Peyer's patch (tissue), 4 donors: Measurements from ENCODE around the gene DCTN3. TPM values are rescaled to one million over a fixed set of nuclear protein-coding genes. Genes with fewer than 3 reads are reported as not detected.

Experiments
- DNase-seq, 3 donors: peaks; one replicate each; pipeline ENCODE4 v3.0.0-alpha.2; 2017 to 2019
- H3K27ac ChIP-seq, 4 donors: fragments of 200-600 bp; sonication (generic); one replicate each; pipeline ENCODE4 v1.5.1; 2016 to 2019
- H3K27me3 ChIP-seq, 2 donors: fragments of 200-600 bp; sonication (generic); one replicate each; pipeline ENCODE4 v1.5.1; 2019
- H3K36me3 ChIP-seq, 3 donors: fragments of 200-600 bp; sonication (generic); one replicate each; pipeline ENCODE4 v1.5.1; 2016 to 2019
- H3K4me1 ChIP-seq, 4 donors: fragments of 200-600 bp; sonication (generic); one replicate each; pipeline ENCODE4 v1.5.1; 2016 to 2019
- H3K4me3 ChIP-seq, 4 donors: fragments of 200-600 bp; sonication (generic); 1 replicate in 3 of 4; 2 replicates in 1 of 4; pipeline ENCODE4 v1.5.1; 2016 to 2019; ENCODE audit warnings: mild to moderate bottlenecking in 1 of 4
- H3K9me3 ChIP-seq, 4 donors: fragments of 200-600 bp; sonication (generic); one replicate each; pipeline ENCODE4 v1.5.1; 2016 to 2019; ENCODE audit warnings: mild to moderate bottlenecking in 1 of 4
- POLR2A ChIP-seq, 2 donors: fragments of 450-650 bp; IDR thresholded peaks; one replicate each; pipeline ENCODE4 v1.5.1; 2017; ENCODE audit warnings: antibody characterized with exemption in 2 of 2, mild to moderate bottlenecking in 2 of 2, moderate library complexity in 2 of 2
- total RNA-seq, 4 donors: library from RNA; depleted of rRNA; stranded (reverse); fragments of >200 nt; gene quantifications; one replicate each; pipeline ENCODE4 v1.1.0, GENCODE V29; 2016
- TF ChIP-seq, protein P1 (sequence below), 6 experiments: fragments of 450-650 bp in 4 of 6; fragments of 200-600 bp in 2 of 6; sonication (generic) in 1 of 6; IDR thresholded peaks; one replicate each; pipeline ENCODE4 v1.5.1; 2017 to 2019; ENCODE audit warnings: antibody characterized with exemption in 6 of 6, mild to moderate bottlenecking in 3 of 6, moderate library complexity in 1 of 6

DCTN3 gene
- total RNA-seq, 4 donors from 2014 or later = 37.4 to 70.1 (median 47.5) TPM

DNA sequence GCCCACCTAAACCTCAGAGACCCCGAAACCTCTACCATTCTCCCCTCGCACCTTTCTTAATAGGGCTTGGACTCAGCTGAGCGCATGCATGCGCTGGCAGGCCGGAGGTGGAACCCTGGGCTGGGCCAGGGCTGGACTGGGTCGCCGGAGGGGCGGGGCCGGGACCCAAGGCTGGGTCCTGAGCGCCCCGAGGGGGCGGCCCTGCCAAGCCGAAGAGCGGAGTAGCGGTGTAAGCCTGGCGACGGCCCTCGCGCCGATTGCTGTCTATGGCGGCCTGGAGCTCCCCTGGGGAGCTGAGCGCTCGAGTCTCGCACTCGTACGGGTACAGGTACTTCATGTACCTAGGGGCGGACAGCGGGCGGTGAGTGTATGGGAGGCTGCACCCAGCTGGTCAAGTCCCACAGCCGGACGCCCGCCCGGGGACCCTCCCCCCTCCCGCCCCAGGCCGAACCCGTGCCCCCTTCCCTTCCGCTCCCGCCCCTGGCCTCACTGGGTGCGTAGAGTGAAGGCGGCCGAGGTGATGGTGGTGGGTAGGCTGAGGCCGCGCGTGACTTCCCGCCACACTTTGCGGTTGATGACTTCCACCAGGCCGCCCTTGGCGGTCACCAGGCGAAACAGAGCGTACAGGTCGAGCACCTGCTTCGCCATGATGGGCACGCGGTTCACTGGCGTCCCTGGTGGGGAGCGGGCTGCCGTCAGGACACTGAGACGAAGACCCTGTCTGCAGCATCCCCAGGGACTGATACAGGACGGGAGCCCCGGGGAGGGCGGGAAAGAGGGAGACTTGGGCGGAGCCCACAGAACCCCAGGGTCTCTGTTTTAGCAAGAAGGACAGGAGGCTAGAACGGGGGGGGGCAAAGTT, 3.3 kb upstream of the DCTN3 start:
- H3K27ac ChIP-seq = no peak overlapping the region
- DNase-seq = no peak
- peaks cover 3 to 15% (median 9%) of the 10 kb centered on the region in 4 donors for H3K4me1 ChIP-seq
- H3K27me3 ChIP-seq = peaks cover 3 to 51% of the 10 kb centered on the region in 2 donors
- no peaks in the 10 kb centered on the region for H3K9me3 ChIP-seq
- H3K4me3 ChIP-seq = no peak overlapping the region
- peaks cover 0 to under 1% (median 0%) of the 10 kb centered on the region in 3 donors for H3K36me3 ChIP-seq
- TF ChIP-seq, protein P1, sequence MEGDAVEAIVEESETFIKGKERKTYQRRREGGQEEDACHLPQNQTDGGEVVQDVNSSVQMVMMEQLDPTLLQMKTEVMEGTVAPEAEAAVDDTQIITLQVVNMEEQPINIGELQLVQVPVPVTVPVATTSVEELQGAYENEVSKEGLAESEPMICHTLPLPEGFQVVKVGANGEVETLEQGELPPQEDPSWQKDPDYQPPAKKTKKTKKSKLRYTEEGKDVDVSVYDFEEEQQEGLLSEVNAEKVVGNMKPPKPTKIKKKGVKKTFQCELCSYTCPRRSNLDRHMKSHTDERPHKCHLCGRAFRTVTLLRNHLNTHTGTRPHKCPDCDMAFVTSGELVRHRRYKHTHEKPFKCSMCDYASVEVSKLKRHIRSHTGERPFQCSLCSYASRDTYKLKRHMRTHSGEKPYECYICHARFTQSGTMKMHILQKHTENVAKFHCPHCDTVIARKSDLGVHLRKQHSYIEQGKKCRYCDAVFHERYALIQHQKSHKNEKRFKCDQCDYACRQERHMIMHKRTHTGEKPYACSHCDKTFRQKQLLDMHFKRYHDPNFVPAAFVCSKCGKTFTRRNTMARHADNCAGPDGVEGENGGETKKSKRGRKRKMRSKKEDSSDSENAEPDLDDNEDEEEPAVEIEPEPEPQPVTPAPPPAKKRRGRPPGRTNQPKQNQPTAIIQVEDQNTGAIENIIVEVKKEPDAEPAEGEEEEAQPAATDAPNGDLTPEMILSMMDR (IDR thresholded peaks at IDR 0.05) = no peak
- TF ChIP-seq POLR2A (IDR thresholded peaks at IDR 0.05) = no peak

DNA sequence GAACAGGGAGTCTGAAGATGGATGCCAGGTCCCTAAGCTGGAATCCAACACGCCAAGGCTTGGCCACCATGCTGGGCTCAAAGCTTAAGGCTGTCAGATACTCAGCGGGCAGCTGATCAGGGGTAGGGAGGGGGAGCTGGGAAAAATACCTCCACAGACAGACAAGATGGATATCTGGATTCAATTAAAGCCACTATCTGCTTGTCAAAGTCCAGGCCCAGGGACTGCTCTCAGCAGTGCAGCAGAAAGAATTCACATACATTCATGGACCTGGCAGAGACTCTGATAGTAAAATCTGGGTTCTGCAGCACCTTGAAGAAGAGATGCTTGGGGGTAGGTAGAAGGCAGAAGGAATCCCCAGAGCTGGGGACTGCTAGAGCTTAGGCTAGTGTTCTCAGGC, 5.2 kb downstream of the DCTN3 start:
- Histone ChIP-seq H3K36me3 (peaks cover 0 to 49% (median 0%) of the 10 kb centered on the region in 3 donors), H3K4me1 (peaks cover 0 to 27% (median 7%) of the 10 kb centered on the region in 4 donors), H3K27me3 (no peaks in the 10 kb centered on the region), H3K9me3 (no peaks in the 10 kb centered on the region), H3K4me3 (no peak overlapping the region), H3K27ac (no peak overlapping the region)
- no peak for TF ChIP-seq POLR2A (IDR thresholded peaks at IDR 0.05)
- TF ChIP-seq, protein P1 (IDR thresholded peaks at IDR 0.05) = no peak
- DNase-seq = no peak

DNA sequence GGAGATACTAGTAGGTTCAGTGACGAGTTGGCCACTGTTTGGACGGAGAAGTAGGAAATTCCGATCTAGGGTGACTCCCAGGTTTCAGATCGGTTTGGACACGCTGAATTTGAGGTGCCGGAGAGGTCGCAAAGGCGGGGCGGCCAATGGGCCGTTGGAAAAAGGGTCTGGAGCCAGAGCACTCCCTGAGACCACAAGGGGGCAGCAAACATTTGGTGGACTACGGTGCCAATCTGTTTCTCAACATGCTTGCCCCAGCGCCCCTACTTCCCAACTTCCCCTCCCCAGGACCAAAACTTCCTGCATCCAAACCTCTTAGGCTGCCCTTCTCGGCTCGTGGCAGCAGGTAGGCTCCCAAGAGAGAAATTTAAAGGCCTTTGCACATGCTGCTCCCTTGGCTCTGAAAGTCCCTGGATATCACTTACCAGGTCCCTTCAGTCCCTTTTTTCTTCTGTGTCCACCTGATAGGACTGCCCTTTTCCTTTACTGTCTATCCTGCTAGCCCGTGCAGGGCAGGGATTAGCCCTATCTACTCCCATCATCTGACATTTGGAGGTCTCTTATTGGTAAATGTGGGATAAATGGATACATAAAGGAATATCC, 7.4 kb downstream of the DCTN3 start:
- Histone ChIP-seq H3K9me3 (no peaks in the 10 kb centered on the region), H3K27ac (peak overlapping the region in 3 of 4 donors; percentile 79 to 92 (median 80)), H3K36me3 (peaks cover 0 to 41% (median 0%) of the 10 kb centered on the region in 3 donors), H3K4me3 (peak overlapping the region; percentile 66 to 82 (median 69)), H3K27me3 (no peaks in the 10 kb centered on the region), H3K4me1 (peaks cover 0 to 20% (median 2%) of the 10 kb centered on the region in 4 donors)
- DNase-seq = peak; percentile 76 to 91 (median 76)
- no peak for TF ChIP-seq POLR2A (IDR thresholded peaks at IDR 0.05)
- TF ChIP-seq, protein P1 (IDR thresholded peaks at IDR 0.05) = peak; percentile 70 to 90 (median 78)

DNA sequence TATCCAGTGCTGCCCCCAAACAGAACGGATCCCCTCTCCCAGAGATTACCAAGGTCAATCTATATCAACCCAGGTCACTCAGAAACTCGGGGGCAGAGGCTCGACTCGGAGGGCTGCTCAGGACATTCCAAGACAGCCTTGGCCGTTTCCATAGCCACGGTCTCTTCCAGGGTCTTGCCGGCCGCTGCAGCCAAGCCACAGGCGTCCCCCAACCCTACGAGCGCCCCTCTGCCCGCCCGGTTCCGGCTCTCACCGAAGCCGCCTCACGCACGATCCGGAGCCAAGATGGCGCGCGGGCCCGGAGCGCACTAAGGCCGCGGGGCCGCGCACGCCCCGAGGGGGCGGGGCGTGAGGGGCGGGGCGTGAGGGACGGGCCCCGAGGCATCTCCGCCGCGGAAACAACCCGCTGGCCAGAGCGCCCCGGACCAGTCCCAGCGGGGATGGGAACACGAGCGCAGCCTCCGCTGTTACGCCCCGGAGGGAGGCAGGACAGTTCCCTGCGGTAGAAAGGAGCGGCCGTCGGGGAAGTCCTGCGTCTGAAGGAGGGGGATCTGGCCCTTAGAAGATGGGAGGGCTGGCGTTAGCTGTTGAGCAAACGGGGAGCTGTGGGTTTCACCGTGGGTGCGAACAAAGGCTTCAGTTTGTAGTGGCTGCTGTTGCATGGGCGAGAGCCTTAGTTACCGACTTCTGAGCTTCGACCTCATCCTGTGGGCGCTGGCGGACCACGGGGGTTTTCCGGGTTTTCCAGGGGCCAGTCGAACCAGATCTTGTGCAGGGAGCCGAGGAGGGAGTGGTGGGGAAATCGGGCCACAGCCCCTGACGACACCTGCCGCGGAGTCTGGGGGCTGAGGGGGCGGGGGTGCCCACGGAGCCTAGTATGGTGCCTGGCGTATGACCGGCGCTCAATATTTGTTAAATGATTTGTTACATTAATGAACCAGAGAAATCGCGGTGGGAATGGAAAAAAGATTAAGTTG, 8.2 kb downstream of the DCTN3 start, which contains the start of gene RPP25L:
RPP25L (minus strand) TSS at position 287 of the 977 bp plus-strand sequence. CDS start 801 bp downstream, outside the sequence.
- peaks cover 0 to 24% (median 2%) of the 10 kb centered on the region in 4 donors for H3K4me1 ChIP-seq
- H3K4me3 ChIP-seq = peak within 1 kb of the TSS; percentile 66 to 82 (median 69)
- TF ChIP-seq POLR2A (IDR thresholded peaks at IDR 0.05) = peak; percentile 66 to 95
- TF ChIP-seq, protein P1 (IDR thresholded peaks at IDR 0.05) = peak in 1 of 6 experiments; percentile 2
- peaks cover 0 to 33% (median 0%) of the 10 kb centered on the region in 3 donors for H3K36me3 ChIP-seq
- peak; percentile 87 to 94 (median 93) for DNase-seq
- H3K27ac ChIP-seq = peak within 1 kb of the TSS; percentile 79 to 92 (median 84)
- H3K9me3 ChIP-seq = no peaks in the 10 kb centered on the region
- H3K27me3 ChIP-seq = no peaks in the 10 kb centered on the region
